Astrocyte of the cerebellum (primary cell): ENCODE measurements around the gene ALG1L2.
"Not testable (repeated sequence)": the region's sequence is repeated elsewhere in the genome, so short reads cannot be mapped to it uniquely, and the experiment has no call there.

ENCODE experiments used
- DNase-seq: peaks from one replicate; pipeline ENCODE4 v3.0.0-alpha.2; 2011; ENCODE audit warnings: low read depth
- H3K4me3 ChIP-seq: 2 replicates; pipeline ENCODE4 v1.5.1; 2011; ENCODE audit warnings: mild to moderate bottlenecking, low read depth, low read length, moderate library complexity
- in situ Hi-C: cut with HindIII; loops from 2 replicates; pipeline ENCODE4 v1.10.0; 2017; ENCODE audit warnings: low sequenced_read_pairs
- TF ChIP-seq, protein P1 (sequence below): IDR thresholded peaks from 2 replicates; pipeline ENCODE4 v1.5.1; 2012; ENCODE audit warnings: low read length, low read depth, moderate library complexity, mild to moderate bottlenecking; ENCODE audit errors: missing control alignments

Gene ALG1L2

DNA sequence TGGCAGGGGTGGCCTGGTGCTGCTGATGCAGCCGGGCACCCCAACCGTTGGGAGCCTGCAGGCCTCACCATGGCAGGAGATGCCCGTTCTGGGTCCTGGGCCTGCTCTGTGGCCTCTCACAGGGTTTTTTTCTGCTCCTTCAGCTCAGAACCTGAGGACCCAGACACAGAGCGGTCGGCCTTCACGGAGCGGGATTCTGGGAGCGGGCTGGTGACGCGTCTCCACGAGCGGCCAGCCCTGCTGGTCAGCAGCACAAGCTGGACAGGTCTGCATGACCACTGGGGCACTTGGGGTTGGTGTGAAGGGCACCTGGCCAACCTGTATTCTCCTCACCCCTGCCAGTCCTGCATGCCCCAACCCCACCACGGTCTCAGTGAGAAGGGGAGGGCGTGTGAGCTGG is 10.3 kb downstream of the ALG1L2 start:
- no peak for DNase-seq
- TF ChIP-seq, protein P1, sequence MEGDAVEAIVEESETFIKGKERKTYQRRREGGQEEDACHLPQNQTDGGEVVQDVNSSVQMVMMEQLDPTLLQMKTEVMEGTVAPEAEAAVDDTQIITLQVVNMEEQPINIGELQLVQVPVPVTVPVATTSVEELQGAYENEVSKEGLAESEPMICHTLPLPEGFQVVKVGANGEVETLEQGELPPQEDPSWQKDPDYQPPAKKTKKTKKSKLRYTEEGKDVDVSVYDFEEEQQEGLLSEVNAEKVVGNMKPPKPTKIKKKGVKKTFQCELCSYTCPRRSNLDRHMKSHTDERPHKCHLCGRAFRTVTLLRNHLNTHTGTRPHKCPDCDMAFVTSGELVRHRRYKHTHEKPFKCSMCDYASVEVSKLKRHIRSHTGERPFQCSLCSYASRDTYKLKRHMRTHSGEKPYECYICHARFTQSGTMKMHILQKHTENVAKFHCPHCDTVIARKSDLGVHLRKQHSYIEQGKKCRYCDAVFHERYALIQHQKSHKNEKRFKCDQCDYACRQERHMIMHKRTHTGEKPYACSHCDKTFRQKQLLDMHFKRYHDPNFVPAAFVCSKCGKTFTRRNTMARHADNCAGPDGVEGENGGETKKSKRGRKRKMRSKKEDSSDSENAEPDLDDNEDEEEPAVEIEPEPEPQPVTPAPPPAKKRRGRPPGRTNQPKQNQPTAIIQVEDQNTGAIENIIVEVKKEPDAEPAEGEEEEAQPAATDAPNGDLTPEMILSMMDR, result no peak
- no peak overlapping the region for H3K4me3 ChIP-seq
- in situ Hi-C loops, result no loop called here

DNA sequence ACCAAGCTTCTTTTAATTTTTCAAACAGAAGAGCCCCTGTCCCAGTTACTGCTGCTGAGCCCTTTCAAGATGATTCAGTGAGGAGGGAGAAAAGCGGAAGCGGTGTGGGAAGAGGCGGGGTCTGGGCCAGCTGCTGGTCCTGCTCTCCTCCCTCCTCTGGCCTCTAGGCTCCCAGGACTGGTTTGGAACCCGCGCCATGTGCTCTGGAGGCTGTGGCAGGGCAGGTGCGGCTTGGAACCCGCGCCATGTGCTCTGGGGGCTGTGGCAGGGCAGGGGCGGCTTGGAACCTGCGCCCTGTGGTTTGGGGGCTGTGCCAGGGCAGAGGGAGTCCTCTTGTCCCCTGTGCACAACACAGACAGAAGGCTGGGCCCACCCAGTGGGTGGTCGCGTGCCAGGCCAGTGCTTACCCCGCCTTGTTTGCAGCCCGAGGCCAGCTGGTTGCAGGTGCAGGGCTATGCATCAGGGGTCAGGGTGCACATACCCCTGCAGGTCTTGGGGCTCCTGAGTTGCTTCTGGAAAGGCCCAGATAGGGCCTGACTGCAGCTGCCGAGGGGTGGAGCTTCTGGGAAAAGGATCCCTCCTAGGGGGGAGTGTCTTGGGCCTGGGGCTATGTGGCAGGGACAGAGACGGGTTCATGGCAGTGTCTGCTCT is 12.2 kb downstream of the ALG1L2 start:
- in situ Hi-C loops, result no loop called here
- no peak for DNase-seq
- TF ChIP-seq, protein P1, result no peak
- H3K4me3 ChIP-seq, result no peak overlapping the region

- DNase-seq, in situ Hi-C loops, H3K4me3 ChIP-seq: not testable (repeated sequence)
These were observed 12.9 kb downstream of the ALG1L2 start for GRCh38 chr3:130094491-130094941.

DNA sequence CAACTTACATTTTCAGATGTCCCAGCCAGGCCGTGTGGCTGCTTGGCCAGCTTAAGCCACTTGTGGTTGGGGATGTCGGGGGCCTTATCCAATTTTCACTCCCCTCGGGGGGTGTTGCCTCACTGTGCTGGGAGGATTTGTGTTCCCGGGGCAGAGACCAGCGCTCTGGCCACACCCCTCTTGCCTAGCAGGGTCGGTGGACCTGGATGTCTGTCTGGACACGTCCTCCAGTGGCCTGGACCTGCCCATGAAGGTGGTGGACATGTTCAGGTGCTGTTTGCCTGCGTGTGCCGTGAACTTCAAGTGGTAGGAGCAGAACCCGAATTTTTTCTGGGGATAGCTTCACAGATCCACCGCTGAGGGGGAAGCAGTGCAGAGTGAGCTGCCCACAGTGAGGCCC is 14.2 kb downstream of the ALG1L2 start:
- DNase-seq, in situ Hi-C loops, H3K4me3 ChIP-seq: not testable (repeated sequence)

DNA sequence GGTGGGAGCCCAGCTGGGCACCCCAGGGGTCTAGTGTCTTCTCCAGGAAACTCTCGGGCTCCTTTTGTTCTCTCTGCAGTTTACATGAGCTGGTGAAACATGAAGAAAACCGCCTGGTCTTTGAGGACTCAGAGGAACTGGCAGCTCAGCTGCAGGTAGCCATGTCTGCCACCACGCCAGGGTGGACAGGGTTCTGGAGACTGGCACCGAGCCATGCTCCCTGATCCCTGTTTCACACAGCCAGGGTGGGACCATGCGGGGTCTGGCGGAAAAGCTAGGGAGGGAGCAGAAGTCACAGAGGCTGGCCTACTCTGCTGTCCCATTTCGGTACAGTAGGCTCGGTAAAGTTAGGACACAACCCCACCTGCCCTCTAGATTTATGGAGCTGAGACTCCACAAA is 15.5 kb downstream of the ALG1L2 start:
- in situ Hi-C loops, result not testable (repeated sequence)

GRCh38 chr3:130097690-130098638 is 16.3 kb downstream of the ALG1L2 start:
- in situ Hi-C loops, DNase-seq, H3K4me3 ChIP-seq: not testable (repeated sequence)
- TF ChIP-seq, protein P1, result peak; percentile 46

More for the DNA sequence above, 15.5 kb downstream of the ALG1L2 start:
- not testable (repeated sequence) for H3K4me3 ChIP-seq, DNase-seq

- DNase-seq, H3K4me3 ChIP-seq, in situ Hi-C loops: not testable (repeated sequence)
These were observed 17.2 kb downstream of the ALG1L2 start for GRCh38 chr3:130098639-130099385.

- DNase-seq, H3K4me3 ChIP-seq, in situ Hi-C loops: not testable (repeated sequence)
These were observed 20.9 kb downstream of the ALG1L2 start for GRCh38 chr3:130102545-130102944.

DNA sequence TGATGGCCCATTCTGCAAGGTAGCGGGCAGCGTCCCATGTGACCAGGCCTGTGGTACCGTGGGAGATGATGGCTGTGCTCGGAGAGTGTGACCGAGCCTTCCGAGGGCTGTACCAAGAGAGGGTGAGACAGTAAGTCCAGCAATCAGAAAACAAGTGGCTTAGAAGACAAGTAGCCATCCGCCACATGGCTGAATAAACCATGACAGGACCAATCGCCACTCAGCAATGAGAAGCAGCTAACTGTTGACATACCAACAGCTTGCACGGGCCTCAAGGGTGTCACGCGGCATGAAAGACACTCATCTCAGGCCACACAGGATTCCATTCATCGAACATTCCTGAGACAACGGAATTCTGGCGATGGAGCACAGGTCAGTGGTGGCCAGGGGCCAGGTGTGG is 22.6 kb downstream of the ALG1L2 start:
- H3K4me3 ChIP-seq, DNase-seq, in situ Hi-C loops: not testable (repeated sequence)

GRCh38 chr3:130107333-130107995 is 25.8 kb downstream of the ALG1L2 start:
- DNase-seq, H3K4me3 ChIP-seq, in situ Hi-C loops: not testable (repeated sequence)

DNA sequence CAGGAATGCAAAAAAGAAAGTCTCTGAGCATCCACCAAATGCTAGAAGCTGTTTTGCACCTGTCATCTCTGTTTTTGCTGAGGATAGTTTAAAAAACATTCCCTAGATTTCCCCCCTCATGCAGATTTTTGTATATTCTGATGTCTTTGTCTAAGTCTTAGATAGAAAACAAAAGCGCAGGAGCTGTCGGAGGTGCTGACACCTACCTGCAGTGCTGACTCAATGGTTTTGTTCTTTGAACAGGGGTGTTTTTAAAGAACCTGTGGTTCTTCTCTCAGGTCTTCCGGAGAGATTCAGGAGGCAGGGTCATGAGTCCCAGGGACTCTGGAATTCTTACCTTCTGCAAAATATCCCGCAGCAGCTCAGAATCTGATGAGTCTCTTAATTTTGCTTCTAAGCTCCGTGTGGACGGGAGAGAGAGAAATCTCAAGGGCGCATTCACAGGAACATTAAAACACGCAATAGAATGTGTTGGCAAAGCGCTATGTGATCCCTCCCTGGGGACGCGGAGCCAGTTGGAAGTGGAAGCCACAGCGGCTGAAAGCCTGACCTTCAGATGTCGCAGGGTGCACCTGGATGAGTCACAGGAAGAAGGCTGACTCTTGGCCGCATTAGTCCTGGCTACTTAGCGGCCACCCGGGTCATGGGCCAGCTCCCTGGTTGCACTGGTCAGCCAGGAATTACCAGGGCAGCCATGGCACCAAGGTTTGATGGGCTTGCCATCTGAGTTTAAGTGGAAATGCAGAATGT is 27.4 kb downstream of the ALG1L2 start:
- in situ Hi-C loops, H3K4me3 ChIP-seq, DNase-seq: not testable (repeated sequence)
